Activated CD4-positive, alpha-beta T cell treated with anti-CD3 and anti-CD28 coated beads, Interleukin-2, amount 50 U/mL, for 1 hour (primary cell): ENCODE measurements around the gene AGBL1.

Experiments used
- DNase-seq: peaks from one replicate; pipeline ENCODE4 v3.0.0-alpha.2; 2020

Gene AGBL1

DNA sequence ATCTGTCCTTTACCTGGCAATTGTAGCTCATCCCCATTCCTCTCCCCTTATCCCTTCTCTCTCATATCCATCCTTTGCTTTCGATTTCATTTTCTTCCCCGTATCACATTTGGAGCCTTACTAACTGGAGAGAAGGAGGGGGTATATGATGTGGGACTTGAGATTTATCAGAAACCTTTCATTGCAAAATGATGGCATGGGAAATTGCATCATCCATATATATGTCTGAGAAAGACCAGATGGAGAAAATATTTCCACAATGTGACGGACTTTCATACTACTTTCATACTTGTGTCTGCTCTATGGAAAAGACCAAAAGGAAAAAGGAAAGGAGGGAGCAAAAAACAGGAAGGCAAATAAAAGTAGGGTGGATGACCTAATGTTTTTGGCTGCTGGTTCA lies 675.2 kb downstream of the AGBL1 start:
- no peak for DNase-seq

DNA sequence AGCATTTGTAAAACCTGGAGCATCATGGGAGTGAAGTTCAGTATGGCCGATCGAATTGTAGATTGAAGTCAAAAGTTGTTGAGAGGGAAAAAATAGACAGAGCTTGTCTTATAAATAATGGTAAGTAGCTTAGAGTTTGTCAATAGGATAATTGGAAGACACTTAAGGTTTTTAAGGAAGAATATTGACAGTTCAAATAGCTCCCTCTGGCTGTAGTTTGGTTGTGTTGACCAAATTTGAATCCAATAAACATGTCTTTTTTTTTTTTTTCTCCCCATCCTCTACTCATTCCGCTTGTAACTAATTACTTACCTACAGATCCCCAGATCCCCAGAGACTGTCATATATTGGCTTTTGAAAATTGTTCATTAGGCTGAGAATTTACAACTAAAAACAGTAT lies 677.0 kb downstream of the AGBL1 start:
- no peak for DNase-seq

DNA sequence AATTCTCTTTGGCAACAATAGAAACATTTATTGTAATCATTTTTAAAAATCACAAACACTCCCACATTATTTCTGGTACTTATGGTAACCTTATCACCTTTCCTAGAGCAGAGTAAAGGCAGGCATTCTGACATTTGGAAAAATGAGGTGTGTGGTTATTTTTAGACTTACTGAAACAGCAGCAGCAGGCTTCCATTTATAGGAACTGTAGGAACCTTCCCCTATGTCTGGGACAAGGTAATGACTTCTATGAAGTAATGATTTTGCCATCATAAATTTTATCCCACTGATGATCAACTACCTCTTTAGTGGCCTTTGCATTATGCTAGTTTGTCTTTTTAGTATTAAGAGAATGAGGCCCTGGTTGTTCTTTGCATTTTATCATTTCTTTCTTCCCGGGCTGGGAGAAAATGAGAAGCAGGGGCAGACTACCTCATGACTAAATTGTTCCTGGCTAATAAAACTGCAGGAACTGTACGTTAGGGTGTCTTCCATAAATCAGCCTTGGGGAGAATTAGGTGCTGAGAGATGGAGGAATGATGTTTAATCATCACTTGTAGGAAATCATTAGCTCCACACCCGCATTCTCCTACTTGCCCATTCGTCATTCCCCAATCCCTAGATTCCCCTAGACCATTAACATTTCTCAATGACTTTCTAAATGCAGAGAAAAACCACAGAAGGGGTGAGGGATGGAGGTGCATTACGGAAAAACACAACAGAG lies 680.3 kb downstream of the AGBL1 start:
- no peak for DNase-seq

DNA sequence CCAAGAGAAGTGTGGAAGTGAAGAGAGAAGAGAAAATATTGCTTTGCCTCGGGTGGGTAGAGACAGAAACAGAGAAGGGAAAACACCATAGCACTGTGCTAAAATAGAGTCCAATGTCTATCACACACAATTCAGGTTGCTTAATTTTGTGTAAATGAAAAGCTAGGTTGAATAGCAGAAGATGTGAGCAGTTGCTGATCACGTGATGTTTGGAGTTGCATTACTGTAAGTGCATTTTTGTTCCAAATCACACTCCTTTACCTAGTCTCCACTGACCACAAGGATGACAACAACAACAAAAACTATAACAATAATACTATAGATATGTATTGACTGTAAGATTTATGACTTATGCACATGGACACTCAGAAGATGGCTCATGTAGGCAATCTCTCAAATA lies 683.2 kb downstream of the AGBL1 start:
- no peak for DNase-seq

DNA sequence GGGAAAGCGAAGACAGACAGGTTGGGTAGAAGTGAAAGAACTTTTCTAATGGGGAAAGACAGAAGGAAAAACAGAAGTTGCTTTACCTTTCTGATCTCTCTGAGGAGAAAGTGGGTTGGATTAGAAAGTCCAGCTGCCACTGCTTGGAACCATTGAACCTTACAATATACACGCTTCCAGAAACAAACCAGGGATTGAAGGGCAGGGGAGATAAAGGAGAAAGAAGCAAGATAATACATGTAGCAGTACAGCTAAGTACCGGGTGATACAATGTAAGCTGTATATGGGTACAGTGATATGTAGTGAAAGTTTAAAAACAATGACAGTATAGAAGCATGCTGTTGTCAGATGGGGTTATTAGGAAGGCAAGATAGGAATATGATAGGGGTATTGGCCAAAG lies 684.4 kb downstream of the AGBL1 start:
- no peak for DNase-seq

DNA sequence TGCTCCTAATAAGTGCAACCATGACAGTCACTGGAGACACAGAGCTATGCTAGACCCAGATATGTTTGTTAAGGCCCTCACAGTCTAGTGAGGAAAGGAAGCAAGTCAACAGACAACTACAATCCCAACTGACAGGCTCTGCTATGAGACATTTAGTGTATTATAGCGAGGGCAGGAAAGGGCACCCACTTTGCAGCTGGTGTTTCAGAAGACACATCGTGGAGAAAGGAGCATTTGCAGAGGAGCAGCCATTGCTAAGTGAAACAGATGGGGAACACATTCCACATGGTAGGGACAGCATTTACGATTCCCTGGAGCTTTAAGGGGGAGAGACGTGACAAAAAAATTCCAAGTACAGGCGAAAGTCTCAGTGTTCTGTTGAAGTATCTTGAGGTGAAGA lies 685.6 kb downstream of the AGBL1 start:
- DNase-seq = no peak

DNA sequence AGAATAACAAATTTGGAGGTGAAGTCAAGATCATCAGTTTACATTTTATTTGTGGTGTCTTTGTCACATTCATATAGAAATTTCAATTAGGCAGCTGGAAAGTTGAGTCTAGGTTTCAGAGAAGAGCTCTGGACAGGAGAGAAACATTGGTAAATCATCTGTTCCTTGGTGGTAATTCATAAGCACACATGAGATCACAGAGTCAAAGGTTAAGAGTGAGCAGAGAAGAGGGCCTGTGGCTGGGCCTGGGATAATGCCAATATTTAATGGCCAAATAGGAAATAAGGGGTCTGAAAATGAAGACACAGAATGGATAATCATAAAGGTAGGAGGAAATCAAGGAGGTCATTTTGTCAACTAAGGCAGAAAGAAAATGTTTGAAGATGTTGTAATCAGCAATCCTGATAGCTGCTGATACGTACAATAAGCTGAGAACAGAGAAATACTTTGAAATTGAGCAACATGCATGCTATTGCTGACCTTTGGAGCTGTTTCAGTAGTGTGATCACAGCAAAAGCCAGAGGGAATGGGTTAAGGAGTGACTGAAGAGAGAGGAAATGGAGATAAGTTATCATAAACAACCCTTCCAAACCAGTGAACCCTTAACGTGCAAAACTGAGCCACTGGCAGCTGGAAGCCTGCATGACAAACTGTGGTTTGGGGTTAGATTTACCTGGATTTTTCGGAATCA lies 692.8 kb downstream of the AGBL1 start:
- no peak for DNase-seq

DNA sequence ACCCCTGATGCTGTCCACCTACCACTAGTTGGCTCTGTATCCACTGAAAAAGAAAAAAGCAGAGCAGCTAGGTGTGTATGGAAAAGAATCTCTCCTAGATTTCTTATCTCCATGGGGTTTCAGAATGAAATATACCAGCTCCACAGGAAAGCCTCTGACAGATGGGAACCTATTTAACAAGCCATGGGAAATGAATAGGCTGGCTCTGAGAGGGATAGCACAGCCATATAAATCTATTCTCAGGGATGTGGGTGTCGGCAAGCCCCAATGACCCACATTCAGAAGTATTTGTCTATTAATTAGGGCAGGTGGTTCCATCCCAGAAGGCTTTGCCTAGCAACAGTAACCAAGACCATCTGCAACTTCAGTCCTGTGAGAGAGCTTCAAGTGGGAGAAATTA lies 694.1 kb downstream of the AGBL1 start:
- no peak for DNase-seq

DNA sequence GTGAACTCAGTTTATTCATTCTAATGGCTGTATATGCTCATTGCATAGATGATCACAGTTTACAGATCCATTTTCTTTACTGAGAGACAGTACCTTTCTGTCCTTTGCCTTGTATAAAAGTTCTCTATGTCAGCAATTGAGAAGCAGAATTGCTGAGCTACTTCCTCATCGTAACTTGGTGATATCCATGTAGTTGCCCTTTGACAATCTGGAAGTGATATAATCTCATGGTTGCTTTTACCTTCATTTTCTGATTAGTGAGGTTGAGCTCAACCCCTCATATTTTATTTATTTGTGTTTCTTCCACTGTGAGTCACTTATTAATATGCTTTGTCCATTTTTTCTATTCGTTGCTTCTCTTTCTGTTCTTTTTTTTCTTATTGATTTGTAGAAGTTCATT lies 696.5 kb downstream of the AGBL1 start:
- no peak for DNase-seq

DNA sequence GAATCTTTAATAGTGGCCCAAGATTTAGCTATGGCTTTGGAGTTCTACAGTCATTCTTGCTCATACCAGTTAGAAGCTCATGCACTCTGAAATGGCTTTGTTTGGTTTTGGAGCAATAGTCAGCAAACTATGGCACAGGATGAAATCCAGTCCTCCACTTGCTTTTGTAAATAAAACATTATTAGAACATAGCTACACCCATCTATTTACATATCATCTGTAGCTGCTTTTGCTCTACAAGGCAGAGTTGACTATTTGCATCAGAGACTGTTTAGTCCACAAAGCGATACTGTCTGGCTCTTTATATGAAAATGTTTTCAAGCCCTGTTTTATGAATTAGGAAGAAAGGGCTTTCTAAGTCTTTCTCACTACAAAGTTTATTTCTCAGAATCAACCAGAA lies 716.9 kb downstream of the AGBL1 start:
- no peak for DNase-seq

DNA sequence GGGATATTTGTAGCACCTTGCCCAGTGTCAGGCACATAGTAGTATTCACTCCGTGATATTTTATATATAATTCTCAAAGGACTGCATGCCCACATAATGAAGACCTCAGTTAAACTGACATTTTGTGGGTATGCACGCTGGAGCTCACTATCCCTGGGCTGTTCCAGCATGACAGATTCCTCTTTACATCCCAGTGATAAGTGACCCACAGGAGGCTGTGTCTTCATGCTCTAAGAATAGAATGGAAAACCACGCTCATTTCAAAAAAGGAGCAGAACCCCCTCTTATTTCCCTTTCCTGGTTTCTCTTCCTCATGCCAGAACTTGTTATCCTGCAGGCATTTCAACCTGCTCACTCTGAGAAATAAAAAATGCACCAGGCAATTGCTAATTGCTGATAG lies 717.5 kb downstream of the AGBL1 start:
- no peak for DNase-seq

DNA sequence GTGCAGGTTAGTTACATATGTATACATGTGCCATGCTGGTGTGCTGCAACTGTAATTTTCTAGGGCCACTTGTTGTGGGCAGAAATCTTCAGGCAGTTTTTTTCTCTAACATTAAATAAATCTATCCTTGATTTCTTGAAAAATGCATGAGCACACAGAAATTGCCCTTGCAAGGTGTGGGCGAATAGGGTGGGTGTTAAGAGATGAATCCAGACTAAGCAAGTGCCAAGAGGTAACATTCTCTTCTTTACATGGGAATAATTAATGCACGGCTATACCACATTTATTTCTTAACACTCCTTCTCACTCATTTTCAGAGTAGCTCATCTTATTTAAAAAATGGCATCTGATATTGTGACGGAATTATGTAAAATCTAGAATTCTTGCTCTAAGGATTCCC lies 719.6 kb downstream of the AGBL1 start:
- no peak for DNase-seq

DNA sequence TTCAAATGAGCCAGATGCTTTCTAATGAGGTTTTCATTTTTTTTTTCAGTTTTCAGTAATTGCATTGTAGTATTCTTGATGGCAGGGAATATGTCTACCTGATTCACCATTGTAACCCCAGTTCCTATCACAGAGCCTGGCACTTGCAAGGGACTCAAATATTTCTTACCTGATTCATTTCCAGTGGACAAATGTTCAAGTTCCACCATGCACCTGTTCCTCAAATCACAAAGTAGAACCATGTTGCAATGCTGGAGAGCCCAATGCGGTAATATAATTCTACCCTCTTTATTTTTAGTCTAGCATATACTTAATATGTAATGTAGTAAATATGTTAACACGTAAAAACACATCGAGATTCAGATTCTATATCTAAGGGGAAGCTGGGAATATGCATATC lies 722.6 kb downstream of the AGBL1 start:
- DNase-seq = no peak

DNA sequence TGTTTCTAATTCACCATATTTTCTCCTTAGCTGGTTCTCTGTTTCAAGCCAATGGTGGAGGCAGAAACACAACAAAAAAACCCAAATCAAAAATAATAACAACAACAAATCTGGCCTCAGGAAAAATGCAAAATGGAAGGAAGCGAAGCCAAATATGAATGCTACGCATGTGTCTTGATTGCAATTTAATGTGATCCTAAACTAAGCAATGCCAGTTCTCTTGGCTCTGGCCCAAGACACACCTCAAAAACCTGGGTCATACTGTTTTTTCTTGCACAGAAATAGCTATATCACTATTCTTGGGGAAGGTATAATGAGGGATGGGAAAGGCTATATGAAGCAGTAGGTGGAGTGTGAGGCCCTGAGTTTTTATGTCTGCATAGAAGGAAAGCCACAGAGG lies 724.7 kb downstream of the AGBL1 start:
- DNase-seq = no peak

DNA sequence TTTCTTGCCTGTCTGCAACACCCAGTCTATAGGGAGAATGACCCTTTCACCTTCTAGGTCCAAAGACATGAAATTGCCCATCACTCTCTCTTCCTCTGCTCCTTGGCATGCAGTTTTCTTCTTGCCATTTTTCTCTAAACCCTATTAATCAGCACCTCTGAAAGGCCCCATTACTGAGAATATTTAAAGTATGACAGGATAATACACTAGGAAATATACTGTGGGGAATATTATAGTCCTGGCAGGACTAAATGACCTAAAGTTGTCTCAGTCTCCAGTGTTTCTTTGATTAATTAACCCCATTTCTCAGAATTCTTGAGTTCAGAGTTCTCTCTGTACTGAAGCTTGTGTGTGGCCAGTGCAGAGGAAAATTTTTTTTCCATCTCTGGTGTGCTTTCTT lies 730.7 kb downstream of the AGBL1 start:
- no peak for DNase-seq

DNA sequence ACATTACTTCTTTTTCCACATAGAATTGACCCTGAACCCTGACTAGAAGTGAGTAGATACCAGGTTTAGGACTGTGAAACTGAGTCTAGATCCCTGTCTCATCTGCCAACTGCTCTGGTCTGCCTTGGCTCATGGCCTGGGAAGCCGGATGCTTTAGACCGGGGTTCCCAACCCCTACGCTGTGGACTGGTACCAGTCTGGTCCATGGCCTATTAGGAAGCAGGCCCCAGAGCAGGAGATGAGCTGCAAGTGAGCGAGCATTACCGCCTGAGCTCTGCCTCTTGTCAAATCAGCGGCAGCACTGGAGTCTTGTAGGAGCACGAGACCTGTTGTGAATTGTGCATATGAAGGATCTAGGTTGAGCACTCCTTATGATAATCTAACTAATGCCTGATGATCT lies 734.2 kb downstream of the AGBL1 start:
- DNase-seq = no peak

DNA sequence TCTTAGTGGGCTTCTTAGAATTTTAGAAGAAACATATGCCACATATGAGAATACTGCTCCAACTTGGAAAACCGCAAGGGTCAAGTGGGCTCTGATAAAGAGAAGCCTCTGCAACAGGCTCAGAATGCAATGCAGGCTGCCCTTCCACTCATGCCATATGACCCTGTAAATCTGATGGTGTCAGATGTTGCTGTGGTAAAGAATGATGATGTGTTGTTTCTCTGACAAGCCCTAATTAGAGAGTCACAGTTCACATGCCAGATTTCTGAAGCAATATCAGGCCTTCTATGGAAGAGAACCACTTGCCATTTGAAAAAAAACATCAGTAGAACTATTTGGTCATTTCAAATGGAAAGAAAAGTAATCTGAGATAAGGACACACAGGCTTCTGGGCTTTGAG lies 749.6 kb downstream of the AGBL1 start:
- DNase-seq = no peak

DNA sequence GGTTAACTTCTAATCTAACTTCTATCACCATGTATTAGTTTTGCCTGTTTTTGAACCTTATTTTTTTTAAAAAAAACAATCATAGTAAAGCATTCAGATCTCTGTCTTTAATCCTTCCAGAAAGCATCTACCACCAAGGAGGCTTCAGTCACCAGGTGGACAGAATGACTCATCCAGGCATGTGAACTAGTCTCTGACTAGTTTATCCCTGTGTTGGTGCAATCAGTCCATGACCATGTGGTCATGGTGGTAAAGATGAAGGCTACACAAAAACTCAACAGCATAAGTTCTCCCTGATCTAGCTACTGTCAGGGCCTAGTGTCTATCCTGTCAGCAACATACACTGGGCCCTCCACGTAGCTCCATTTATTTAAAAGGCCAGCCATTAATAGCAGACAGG lies 750.6 kb downstream of the AGBL1 start:
- no peak for DNase-seq

DNA sequence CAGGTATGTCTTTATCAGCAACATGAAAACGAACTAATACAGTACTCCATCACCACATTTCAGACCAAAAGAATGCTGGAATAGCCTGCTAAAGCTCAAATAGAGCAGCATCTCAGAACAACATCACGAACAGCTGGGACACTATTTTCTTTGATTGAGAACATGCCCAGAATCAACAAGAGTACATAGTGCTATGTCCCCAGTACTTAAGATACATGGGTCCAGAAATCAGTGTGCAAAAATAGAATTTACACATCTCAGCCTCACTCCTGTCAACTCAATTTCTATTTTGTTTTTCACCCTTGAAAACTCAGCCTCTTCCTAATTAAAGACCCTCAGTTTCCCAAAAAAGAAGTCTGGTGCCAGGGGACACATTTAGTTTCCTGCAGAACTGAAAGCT lies 753.9 kb downstream of the AGBL1 start:
- DNase-seq = no peak

DNA sequence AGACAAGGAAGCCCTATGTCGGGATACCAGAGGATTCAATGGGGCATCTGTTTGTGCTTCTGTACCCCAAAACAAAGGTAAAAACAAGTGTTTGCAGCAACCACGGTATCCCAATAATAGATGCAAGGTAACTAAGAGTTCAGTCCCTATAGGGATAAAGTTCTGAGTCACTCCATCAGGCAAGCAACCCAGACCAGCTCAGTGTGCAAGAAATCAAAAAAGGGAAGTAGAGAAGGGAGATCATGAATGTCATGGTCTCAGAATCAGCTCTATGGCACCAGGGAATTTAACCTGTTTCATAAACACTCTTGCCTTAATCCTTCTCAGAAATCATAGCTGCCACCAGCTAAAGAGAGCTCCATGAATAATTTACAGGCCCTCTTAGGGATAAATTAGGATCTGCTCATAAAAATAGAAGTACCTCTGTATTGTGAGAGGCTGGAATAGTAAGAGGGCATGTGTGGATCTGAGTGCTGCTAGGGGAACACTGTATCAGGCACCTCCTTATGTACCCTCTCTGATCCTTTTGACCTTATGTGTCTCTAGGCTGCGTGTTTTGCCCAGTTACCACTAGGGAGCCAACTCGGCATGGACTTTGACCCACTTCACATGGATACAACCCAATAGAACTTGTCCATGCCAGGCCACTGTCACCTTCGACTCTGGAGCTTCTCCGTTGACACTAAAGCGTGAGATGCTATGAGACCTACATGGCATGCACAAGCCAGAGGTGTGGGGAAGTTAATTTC lies 754.6 kb downstream of the AGBL1 start:
- DNase-seq = no peak

DNA sequence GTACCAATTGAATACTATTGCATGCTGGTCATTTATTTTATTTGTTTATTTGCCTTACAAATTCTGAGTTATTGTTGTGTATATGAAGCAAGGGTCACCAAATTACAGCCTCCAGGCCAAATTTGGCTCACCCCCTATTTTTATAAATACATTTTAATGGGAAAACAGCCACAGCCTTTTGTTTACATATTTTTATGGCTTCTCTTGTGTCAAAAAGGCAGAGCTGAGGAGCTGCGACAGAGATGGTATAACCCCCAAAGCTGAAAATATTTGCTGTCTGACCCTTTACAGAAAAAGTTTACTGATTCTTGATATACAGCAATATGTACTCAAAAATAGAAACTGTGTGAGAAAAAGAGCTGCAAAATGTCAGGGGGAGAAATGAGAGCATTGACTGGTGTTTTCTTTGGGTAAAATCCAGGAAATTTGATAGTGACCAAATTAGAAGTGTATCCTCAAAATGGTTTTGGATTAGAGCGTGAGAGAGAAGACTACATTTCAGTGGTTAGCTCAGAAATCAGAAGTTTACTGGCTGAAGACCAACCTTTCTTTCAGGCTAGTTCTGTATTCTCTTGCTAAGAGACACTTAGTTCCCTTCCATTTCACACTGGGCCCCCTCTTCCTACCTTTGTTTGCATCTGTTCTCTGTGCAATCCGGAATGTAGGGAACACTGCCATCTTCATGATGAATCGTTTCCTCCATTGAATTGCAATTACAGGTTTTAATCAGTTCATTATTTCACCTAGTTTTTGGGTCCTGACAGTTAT lies 757.8 kb downstream of the AGBL1 start:
- no peak for DNase-seq

DNA sequence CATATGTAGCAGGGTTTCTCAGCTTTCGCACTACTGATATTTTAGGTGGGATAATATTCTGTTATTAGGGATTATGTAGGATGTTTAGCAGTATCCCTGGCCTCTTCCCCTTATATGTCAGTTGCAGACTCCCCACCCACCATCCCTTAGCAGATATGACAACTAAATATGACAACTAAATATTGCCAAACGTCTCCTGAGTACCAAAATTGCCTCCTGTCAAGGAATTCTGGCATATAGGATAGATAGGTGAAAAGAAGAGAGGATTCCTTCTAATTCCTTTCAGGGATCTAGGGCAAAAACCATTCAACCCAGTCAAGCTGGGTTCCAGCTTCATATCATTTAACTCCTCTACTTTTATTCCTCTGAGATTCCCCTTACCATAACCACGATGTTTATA lies 759.8 kb downstream of the AGBL1 start:
- DNase-seq = no peak

DNA sequence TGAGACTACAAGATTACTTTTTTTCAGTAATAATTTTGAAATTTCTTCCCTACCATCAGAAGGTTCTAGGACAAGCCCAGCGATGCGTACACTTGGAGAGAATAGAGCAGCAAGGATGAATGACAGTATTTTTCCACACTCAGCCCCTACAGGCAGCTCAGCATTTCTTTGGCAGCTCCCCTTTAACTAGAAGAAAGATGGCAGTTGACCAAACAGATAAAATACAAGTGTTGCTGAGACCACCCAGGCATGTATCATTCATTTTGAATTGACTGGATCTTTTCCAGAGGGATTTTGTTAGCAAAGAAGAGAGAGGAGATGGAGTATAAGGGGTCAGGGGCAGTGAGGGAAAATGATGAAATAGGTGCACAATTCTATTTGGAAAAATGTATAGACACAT lies 761.3 kb downstream of the AGBL1 start:
- no peak for DNase-seq

DNA sequence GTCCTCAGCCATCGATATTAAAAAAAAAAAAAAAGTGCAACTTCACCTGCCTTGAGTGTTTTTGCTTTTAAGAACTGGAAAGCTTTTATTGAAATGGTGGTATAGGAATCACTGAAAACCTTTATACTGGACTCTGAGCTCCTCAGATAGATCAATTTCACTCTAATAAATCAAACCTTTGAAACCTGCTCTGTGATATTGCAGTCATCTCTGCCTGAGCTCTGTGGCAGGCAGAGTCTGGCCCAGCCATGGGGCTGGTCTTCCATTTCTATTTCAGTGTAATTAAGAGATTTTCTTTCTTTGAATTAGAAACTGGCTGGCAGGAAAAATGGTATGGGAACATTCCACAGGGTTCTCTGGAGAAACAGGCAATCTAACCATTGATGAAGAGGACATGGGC lies 762.5 kb downstream of the AGBL1 start:
- DNase-seq = no peak
